NCI-H524 (cell line): Measurements from ENCODE around the gene WDR74.

Experiments used
- DNase-seq, 2 experiments: peaks; one replicate each; lab custom pipeline; 2025; lab: John Stamatoyannopoulos, UW

WDR74 gene

DNA sequence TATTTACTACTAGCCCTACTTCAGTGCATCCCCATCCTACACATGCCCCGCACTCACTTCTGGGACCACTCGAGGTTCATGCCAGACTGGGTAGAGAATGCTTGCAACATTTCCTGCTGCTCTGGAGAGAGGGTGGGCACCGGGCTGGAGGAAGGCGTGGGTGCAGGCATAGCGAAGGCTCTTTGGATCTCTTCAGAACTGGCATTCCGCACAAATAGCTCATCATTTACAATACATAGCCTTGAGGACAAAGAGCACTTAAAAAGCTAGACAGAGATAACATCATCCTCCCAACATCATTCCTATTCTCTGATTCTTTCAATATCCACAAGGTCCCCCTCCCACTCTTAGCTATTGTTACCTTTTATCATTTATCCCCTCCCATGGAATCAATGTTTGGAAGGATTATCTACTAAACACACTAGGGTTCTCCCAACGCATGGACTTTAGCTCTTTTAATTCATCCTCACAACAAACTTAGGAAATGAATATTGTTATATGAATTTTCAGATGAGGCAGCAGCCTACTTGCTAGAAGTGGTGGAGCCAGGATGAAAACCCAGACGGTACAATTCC lies 45.1 kb downstream of the WDR74 start:
- no peak for DNase-seq

DNA sequence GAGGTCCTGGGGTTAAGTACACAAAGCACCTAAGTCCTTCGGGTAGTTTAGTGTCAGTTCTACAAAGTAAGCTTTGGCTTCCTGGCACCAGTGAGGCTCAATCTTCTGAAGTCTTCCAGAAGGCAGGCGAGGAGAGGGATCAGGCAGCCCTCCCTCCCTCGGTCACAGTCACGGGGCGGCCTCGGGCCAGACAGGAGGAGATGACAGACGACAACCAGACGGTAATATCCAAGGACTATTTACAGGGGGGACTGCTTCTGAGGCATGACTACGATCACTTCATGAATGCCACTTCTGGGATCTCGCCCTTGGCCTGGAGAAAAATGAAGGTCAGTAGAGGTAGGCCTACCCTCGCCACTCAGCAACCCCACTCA lies 47.2 kb downstream of the WDR74 start:
- DNase-seq = peak in 1 of 2 experiments; percentile 40

DNA sequence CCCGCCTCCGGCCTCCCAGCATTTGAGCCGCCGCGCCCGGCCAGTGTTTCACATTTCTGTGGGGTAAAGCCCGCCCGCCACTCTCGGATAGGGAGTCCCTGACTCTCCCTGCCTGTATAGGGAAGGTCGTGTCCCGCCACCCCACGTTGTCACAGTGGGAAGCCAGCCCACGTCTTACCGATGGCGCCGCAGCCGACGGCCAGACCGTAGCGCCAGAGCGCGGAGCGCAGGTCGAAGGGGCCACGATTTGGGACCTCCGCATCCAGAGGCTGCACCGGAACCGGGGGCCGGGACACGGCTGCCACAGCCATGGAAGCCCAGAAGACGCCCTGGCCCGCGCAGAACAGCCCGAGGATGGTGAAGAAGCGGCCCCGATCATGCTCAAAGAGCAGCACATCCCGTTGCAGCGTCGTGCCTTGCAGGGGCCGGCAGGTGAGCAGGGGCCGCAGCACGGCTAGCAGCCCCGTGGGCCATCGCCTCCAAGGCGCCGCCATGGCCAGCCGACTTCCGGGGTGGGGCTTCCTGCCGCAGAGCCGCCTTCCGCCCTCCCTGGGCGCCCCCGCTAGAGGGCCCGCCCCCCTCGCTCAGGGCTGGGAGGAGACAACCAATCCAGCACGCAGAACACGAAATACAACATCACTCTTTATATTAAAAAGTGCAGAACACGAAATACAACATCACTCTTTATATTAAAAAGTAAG lies 47.7 kb downstream of the WDR74 start, which contains the start of gene TMEM223:
Gene TMEM223 (minus strand): TSS at position 506 of the 701 bp plus-strand sequence. CDS start 12 bp downstream, at position 494.
- peak; percentile 17 to 60 for DNase-seq

DNA sequence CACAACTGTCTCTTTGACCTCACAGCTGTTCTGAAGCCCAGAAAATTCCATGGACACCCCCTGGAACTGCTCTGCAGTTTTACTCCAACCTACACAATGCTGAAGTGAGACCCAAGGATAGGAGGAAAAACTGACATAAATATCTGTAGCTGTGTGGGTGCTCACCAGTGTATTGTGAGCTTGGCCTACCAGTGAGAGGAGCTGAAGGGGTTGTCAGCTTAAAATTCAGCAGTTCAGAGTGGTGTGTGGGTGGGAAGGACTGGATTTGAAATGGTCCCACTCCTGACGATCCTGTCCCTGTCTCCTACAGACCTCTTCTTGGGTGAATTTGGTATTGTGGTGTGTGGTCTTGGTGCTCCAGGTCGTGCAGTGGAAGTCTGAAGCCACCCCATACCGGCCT lies 49.8 kb downstream of the WDR74 start:
- no peak for DNase-seq

DNA sequence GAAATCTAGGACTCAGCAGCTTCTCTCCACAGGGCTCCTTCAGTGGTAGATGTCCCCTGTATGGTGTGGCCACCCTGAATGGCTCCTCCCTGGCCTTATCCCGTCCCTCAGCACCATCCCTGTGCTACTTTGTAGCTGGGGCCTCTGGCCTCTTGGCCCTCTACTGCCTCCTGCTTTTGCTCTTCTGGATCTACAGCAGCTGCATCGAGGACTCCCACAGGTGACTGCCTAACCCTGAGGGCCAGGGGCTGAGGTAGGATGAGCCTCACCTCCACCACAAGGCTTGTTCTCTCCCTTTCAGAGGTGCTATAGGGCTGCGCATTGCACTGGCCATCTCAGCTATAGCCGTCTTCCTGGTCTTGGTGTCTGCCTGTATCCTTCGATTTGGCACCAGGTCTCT lies 50.4 kb downstream of the WDR74 start:
- DNase-seq = no peak

DNA sequence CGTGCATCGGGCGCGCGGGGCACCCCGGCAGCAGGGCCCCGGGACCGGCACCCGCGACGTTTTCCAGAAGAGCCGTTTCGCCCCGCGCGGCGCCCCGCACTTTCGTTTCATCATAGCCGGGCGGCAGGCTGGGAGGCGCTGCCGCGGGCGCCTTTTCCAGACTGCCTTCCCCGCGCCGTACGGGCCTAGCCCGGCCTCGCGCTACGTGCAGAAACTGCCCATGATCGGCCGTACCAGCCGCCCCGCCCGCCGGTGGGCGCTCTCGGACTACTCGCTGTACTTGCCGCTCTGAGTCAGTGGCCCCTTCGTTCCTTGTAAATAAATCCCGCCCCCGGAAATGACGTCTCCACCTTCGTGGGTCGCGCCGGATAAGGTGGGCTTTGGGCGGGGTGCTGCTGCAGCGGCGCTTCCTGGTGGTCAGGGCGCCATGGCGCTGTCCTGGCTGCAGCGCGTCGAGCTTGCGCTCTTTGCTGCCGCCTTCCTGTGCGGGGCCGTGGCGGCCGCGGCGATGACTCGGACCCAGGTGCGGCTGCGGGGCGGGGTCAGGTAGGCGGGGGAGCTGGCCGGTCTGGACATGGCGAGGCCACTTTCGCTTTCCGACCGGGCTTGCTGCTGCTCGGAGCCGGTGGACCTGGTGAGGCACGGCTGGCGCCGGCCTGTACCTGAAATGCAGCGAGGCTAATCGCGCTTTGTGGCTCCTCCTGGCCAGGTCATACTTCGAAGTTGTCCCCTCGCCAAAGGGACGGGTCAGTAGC lies 52.2 kb downstream of the WDR74 start, which contains the start of gene TMEM179B:
Gene TMEM179B (plus strand): TSS at position 398 of the 755 bp plus-strand sequence. CDS start 30 bp downstream, at position 428.
- DNase-seq = peak; percentile 91 to 96

DNA sequence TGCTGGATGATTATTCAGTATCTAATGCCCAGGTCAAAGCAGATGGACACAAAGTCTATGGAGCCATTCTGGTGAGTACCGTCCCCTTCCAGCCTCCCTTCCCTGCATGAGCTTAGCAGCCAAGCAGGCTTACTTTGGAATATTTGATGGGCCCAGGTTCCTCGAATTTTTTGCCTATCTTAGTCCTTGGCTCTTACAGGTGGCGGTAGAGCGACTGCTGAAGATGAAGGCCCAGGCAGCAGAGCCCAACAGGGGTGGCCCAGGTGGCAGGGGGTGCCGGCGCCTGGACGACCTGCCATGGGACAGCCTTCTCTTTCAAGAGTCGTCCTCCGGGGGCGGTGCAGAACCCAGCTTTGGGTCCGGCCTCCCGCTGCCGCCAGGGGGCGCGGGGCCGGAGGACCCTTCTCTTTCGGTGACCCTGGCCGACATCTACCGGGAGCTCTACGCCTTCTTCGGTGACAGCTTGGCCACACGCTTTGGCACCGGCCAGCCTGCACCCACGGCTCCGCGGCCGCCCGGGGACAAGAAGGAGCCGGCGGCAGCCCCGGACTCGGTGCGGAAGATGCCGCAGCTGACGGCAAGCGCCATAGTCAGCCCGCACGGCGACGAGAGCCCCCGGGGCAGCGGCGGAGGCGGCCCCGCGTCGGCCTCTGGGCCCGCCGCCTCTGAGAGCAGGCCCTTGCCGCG lies 52.9 kb downstream of the WDR74 start:
- peak; percentile 45 to 82 for DNase-seq
